Renal cortex interstitium (tissue), 15 donors: ENCODE data around the gene SAG. TPM values are rescaled to one million over a fixed set of nuclear protein-coding genes. Genes with fewer than 3 reads are reported as not detected.

ENCODE experiments used
- DNase-seq, 11 donors: peaks; one replicate each; pipeline ENCODE4 v3.0.0-alpha.2; 2013; ENCODE audit warnings: low read depth in 9 of 11, low spot score in 4 of 11; ENCODE audit errors: extremely low read depth in 1 of 11
- long read RNA-seq, 16 experiments: transcript quantifications; one replicate each; lab custom pipeline, GENCODE V29; 2026
- polyA plus RNA-seq, 3 donors: library from polyadenylated mRNA; unstranded; fragments of 120-200 nt; gene quantifications; one replicate each; pipeline ENCODE4 v1.2.1, GENCODE V29; 2013; ENCODE audit not compliant: insufficient read length in 3 of 3

The SAG gene
- under 1 TPM; 0.05 to 0.32 (median 0.09) TPM for polyA plus RNA-seq
- long read RNA-seq, donor 1: 0 reads
- long read RNA-seq, donor 2: 0 reads
- long read RNA-seq, donor 3: 0 reads
- long read RNA-seq, donor 4: 0 reads
- long read RNA-seq, donor 5: 0 reads
- long read RNA-seq, donor 6: 0 reads
- long read RNA-seq, donor 7: 0 reads
- long read RNA-seq, donor 8: 0 reads
- long read RNA-seq, donor 9: 0 reads
- long read RNA-seq, donor 10: 0 reads
- long read RNA-seq, donor 11: 0 reads
- long read RNA-seq, donor 12: 0 reads
- long read RNA-seq, donor 13: 0 reads
- long read RNA-seq, donor 14: 0 reads
- long read RNA-seq, donor 15: 0 reads
- long read RNA-seq, donor 16: 0 reads

- DNase-seq: no peak
Observed at GRCh38 chr2:233307565-233307964, at the start of gene SAG. Gene SAG, plus strand, starts transcription at chr2:233307816. Its CDS starts 1,374 bp downstream, at chr2:233309190.

DNA sequence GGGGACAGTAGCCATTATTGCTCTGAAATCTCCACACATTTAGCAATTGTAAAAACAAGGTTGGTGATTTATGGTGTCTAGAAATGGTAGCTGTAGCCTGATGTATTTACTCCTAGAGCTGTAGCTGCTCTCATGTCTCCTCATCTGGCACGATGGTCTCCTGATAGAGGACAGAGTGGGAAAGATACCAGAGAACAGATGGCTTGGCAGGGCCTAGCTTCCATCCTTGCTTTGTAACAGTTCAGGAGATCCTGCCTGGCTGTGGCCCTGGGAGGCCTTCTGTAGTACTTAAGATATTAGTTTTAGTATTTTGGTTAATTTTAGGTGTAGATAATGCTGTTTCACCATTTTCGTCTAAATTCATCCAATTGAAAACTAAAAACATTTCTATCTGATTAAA is 49.4 kb upstream of the SAG start:
- no peak for DNase-seq

DNA sequence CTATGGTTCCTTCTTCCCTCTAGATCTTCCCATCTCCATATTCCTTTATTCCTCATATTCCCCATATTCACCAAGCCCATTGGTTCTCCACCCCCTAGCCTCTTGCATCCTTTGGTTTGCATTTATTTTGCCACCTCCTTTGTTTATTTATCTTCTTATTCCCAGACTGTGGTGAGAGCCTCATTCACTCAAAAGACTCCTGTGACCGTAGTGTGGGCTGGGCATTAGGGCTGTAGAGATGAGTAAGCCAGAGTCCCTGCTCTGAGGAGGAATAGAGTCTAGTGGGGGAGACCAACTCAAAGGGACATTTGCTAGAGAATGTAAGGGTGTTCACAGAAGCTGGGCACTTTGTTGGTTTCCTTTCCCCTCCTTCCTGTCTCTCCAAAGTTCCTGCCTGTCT is 47.9 kb upstream of the SAG start:
- DNase-seq: no peak

GRCh38 chr2:233260661-233261060 is 47.0 kb upstream of the SAG start:
- DNase-seq: no peak

DNA sequence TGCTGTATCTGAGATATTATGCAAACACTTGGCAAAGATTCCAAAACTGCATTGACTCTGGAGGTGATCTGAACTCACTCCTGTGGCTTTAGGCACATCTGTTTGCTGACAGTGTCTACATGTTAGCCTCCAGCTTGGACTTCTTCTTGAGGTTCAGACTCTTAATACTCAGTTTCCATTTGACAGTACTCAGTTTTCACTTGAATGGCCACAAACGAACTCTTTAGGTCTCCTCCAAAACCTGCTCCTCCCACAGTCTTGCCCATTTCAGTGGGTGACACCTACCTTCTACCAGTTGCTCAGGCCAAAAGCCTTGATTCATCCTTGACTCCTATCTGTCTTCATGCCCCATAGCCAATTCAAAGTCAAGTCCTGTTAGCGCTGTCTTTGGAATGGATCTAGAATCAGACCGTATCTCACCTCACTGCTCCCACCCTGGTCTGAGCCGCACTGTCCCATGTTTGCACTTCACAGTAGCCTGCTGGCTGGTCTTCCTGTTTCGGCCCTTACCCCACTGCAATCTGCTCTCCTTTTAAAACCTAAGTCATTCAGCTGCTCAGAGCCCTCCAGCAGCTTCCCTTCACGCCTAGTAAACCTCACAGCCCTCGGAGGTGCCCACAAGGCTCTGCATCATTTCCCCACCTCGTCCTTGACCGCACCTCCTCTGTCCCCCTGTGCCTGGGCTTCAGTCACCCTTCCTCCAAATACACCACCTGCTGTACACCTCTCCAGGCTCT is 45.6 kb upstream of the SAG start:
- DNase-seq: no peak

- DNase-seq: no peak
Observed at GRCh38 chr2:233262562-233262961, 45.1 kb upstream of the SAG start.

- DNase-seq: no peak
Observed at GRCh38 chr2:233263045-233263570, 44.5 kb upstream of the SAG start.

DNA sequence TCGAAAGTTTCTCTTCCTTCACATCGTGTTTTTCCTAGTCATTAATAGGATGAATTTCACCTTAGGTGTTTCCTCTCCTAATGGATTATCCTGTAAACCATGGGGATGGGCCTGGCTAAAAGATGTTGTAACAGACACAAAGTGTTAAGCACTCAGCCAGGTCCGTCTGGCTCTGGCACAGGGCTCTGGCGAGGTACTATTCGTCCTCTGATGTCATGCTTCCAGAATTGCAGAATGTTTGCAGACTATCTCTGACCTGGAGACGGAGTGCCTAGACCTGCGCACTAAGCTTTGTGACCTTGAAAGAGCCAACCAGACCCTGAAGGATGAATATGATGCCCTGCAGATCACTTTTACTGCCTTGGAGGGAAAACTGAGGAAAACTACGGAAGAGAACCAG is 42.9 kb upstream of the SAG start:
- DNase-seq: no peak

GRCh38 chr2:233265899-233266431 is 41.7 kb upstream of the SAG start:
- no peak for DNase-seq

DNA sequence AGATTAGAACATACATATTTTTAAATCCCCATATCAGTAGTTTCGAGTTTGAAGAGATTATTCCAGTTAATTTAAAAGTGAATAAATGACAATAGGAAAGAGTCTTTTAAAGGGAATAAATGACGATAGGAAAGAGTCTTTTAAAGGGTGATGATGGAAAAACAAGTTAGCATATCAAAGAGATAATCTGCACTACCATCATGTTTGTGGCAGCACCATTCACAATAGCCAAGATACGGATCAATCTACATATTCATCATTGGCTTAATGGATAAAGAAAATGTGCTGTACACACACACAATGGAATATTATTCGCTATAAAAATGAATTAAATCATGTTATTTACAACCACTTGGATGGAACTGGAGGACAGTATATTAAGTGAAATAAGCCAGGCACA is 41.1 kb upstream of the SAG start:
- no peak for DNase-seq

DNA sequence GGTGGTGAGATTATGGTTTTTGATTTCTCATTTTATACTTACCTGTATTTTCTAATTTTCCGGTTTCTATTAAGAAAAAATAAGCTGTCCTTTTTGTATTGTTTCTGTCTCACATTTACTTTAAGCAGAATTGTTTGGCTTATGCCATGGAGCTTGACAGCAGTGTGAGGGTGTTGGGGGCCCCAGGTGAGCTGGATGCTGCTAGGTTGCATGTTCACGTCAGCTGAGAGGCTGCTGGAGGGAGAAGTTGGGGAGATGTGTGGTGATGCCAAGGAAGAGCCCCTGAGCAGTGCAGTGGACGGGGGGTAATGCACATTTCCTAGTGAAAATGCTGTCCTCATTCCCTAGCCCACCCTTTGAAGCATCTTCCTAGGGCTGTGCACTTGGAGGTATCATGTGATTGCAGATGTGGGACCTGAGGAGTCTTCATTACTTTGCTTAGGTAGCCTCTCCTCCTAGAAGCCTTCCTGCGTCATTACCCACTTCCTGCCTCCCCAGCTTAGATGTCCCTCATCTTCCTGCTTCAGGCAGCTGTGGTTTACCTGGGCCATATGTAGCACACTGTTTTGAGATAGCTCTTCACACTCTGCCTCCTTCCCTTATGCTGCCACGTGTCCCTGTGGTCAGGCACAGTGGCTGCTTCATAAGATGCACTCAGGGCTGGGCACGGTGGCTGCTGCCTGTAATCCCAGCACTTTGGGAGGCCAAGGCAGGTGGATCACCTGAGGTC is 39.9 kb upstream of the SAG start:
- no peak for DNase-seq

DNA sequence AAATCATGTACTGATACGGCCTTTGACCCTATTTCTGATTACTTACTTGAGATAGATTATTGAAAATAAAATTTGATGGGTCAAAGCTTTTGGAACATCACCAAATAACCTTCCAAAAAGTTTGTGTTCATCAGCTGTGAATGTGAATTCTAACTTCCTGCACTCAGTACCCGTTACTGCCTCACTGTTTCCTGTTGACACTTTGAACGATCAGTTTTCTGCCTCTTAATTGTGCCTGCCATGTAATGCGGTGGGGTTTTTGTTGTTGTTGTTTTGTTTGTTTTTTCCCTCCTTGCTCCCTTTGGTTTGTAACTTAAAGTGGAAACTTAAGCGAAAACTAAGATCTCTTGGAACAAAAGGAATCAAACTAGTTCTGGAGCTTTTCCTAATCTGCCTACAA is 37.2 kb upstream of the SAG start:
- no peak for DNase-seq

DNA sequence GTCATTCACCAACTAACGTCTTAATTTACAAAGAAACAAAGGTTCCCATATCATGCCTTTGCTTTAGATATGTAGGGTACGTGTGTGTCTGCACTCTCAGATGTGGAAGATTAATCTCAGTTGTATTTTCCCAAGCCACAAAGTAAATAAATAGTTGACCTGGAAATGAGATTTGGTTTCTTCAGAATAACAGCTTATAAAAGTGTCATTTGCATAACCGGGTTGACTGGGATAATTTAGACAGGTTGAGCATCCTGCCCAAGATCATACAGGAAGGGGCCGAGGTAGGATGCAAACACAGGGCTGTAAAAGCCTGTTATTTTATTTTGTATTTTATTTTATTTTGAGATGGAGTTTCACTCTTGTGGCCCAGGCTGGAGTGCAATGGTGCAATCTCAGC is 36.7 kb upstream of the SAG start:
- DNase-seq: no peak

DNA sequence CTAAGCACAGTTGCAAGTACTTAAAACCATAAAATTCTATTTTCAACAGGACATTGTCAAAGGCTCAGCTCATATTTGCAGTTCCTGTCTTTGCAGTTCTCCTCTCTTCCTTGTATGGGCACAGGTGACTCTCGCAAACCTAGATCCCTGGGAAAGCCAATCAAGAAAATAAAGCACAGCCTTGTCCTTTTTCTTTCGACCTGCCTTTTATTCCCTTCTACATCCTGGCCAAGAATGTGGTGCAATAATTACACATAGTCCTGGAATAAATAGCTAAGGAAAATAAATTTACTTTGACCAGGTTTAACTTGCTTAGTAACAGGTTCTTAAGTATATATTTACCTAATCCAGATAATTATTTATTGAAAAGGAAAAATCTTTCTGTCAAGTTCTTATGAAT is 35.9 kb upstream of the SAG start:
- DNase-seq: no peak

DNA sequence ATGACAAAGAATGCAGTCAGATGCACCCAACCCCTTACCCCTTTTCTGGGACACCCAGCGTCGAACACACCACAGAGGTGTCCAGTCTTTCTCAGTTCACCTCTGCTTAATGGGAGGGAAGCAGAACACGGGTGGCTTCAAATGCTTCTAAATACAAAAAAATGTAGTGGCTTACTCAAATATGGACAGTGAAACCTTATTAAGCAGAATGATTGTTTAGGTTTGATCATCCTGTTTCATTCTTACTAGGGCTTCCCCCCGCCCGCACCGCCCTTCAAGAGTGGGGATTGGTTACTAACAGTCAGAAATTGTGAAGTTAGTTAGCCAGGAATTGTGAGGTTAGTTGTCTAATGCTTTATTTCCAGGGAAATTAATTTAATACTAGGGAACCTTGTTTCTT is 34.5 kb upstream of the SAG start:
- no peak for DNase-seq

- no peak for DNase-seq
Observed at GRCh38 chr2:233275223-233275622, 32.4 kb upstream of the SAG start.

- no peak for DNase-seq
Observed at GRCh38 chr2:233278921-233279320, 28.7 kb upstream of the SAG start.

DNA sequence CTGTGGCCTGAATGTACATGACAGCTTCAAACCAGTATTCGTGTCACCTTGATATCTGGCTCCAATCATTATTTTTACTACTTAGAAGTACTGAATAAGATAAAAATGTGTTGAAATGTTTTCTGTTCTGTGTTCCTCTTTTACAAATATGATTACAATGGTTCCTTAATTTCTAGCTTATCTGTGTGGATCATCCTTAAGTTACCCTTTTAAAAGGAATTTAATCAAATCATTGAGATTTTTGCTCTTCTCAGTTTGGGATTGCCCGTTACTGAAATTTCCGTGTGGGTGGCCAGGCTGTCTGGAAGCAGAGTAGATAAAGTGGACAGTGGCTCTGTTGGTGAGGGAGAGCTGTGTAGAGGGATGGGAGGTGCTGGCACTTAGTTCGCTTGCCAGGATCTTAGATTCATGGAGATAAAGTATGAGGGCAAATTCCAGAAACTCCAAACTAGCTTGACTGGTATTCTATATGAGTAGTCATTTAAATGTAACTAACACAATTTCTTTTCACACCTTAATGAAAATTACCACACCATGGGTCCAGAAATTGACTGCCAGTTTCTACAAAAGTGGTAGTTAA is 27.4 kb upstream of the SAG start:
- no peak for DNase-seq

DNA sequence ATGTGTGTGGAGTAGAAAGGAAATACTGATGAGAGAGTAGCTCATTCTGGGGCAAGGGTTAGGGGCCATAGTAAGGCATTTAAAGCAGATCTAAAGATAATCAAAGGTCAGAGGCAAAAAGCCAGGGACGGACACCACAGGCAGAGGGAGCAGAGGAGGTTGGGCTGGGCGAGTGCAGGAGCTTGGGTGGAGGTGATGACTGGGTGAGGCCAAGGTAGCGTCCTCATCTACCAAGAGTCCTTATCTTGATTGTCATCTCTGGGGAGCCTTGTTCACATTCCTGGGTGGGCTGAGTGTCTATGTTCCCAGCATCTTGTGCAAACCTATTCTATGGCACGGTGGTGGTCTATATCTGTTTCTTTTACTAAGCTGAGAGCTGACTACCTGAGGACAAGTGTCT is 26.1 kb upstream of the SAG start:
- no peak for DNase-seq
